ENCODE data around the gene HSP90AB1. TPM values are rescaled to one million over a fixed set of nuclear protein-coding genes. Genes with fewer than 3 reads are reported as not detected.

HSP90AB1 gene
- total RNA-seq, 1 donor from 2014 or later: 509 TPM

- Mint-ChIP-seq H3K4me1 (ENCODE audit: unreplicated experiment) (peaks cover 4% of the 10 kb centered on the region), H3K27ac (ENCODE audit: unreplicated experiment) (no peak overlapping the region), H3K27me3 (ENCODE audit: unreplicated experiment) (peaks cover 52% of the 10 kb centered on the region), H3K4me3 (ENCODE audit: unreplicated experiment) (no peak overlapping the region), H3K9me3 (ENCODE audit: unreplicated experiment) (no peaks in the 10 kb centered on the region), H3K36me3 (ENCODE audit: unreplicated experiment) (no peaks in the 10 kb centered on the region)
- TF ChIP-seq CTCF (IDR thresholded peaks at IDR 0.05): no peak
- no peak for DNase-seq (ENCODE audit: extremely low spot score, unreplicated experiment)
Observed at GRCh38 chr6:44272999-44273566, 26.2 kb downstream of the HSP90AB1 start.

- Mint-ChIP-seq H3K36me3 (ENCODE audit: unreplicated experiment) (no peaks in the 10 kb centered on the region), H3K4me1 (ENCODE audit: unreplicated experiment) (peaks cover 4% of the 10 kb centered on the region), H3K9me3 (ENCODE audit: unreplicated experiment) (no peaks in the 10 kb centered on the region), H3K4me3 (ENCODE audit: unreplicated experiment) (no peak overlapping the region), H3K27me3 (ENCODE audit: unreplicated experiment) (peaks cover 49% of the 10 kb centered on the region), H3K27ac (ENCODE audit: unreplicated experiment) (no peak overlapping the region)
- no peak for DNase-seq (ENCODE audit: extremely low spot score, unreplicated experiment)
- TF ChIP-seq CTCF (IDR thresholded peaks at IDR 0.05): no peak
Observed at GRCh38 chr6:44273617-44274016, 26.7 kb downstream of the HSP90AB1 start.

GRCh38 chr6:44275271-44275748 lies 28.4 kb downstream of the HSP90AB1 start:
- H3K27me3 Mint-ChIP-seq (ENCODE audit: unreplicated experiment): peaks cover 37% of the 10 kb centered on the region
- H3K9me3 Mint-ChIP-seq (ENCODE audit: unreplicated experiment): no peaks in the 10 kb centered on the region
- no peak overlapping the region for H3K27ac Mint-ChIP-seq (ENCODE audit: unreplicated experiment)
- TF ChIP-seq CTCF (IDR thresholded peaks at IDR 0.05): no peak
- no peak for DNase-seq (ENCODE audit: extremely low spot score, unreplicated experiment)
- no peaks in the 10 kb centered on the region for H3K36me3 Mint-ChIP-seq (ENCODE audit: unreplicated experiment)
- H3K4me3 Mint-ChIP-seq (ENCODE audit: unreplicated experiment): no peak overlapping the region
- H3K4me1 Mint-ChIP-seq (ENCODE audit: unreplicated experiment): no peaks in the 10 kb centered on the region

- Mint-ChIP-seq H3K36me3 (ENCODE audit: unreplicated experiment) (no peaks in the 10 kb centered on the region), H3K27me3 (ENCODE audit: unreplicated experiment) (peaks cover 40% of the 10 kb centered on the region), H3K27ac (ENCODE audit: unreplicated experiment) (no peak overlapping the region), H3K4me1 (ENCODE audit: unreplicated experiment) (no peaks in the 10 kb centered on the region), H3K4me3 (ENCODE audit: unreplicated experiment) (no peak overlapping the region), H3K9me3 (ENCODE audit: unreplicated experiment) (no peaks in the 10 kb centered on the region)
- TF ChIP-seq CTCF (IDR thresholded peaks at IDR 0.05): no peak
- DNase-seq (ENCODE audit: extremely low spot score, unreplicated experiment): no peak
Observed at GRCh38 chr6:44275749-44276648, 29.1 kb downstream of the HSP90AB1 start.

All from osteocyte (in vitro differentiated cells).